ENCODE data around the gene SIK3. TPM values are rescaled to one million over a fixed set of nuclear protein-coding genes. Genes with fewer than 3 reads are reported as not detected.

The SIK3 gene
- total RNA-seq, 2 experiments from 2014 or later, result 37.5 to 39.6 TPM

- Mint-ChIP-seq H3K9me3 (no peaks in the 10 kb centered on the region), H3K36me3 (ENCODE audit: low read depth) (peaks cover 17% of the 10 kb centered on the region), H3K27ac (no peak overlapping the region), H3K4me3 (no peak overlapping the region), H3K27me3 (no peaks in the 10 kb centered on the region), H3K4me1 (peaks cover 47% of the 10 kb centered on the region)
- CTCF ChIA-PET, result interaction anchor here (0.7 to 1.5 kb wide), 3 partner anchors 30 to 89 kb away, joined by 3 to 4 read pairs (median 3); no protein-coding TSS in a partner anchor
- POLR2A ChIA-PET, result no interaction called here
- no peak for DNase-seq
Measured at GRCh38 chr11:116981266-116981885, 116.9 kb downstream of the SIK3 start.

GRCh38 chr11:116980136-116980793, 118.0 kb downstream of the SIK3 start:
- Mint-ChIP-seq H3K4me1 (peaks cover 36% of the 10 kb centered on the region), H3K36me3 (ENCODE audit: low read depth) (peaks cover 17% of the 10 kb centered on the region), H3K27me3 (no peaks in the 10 kb centered on the region), H3K27ac (peak overlapping the region; percentile 72), H3K9me3 (no peaks in the 10 kb centered on the region), H3K4me3 (peak overlapping the region; percentile 35)
- DNase-seq, result no peak
- ChIA-PET CTCF (interaction anchor here (1.5 kb wide), 2 partner anchors 46 to 88 kb away, joined by 3 to 4 read pairs; no protein-coding TSS in a partner anchor), POLR2A (no interaction called here)

- DNase-seq, result no peak
- Mint-ChIP-seq H3K4me3 (no peak overlapping the region), H3K36me3 (ENCODE audit: low read depth) (peaks cover 17% of the 10 kb centered on the region), H3K27ac (no peak overlapping the region), H3K27me3 (no peaks in the 10 kb centered on the region), H3K9me3 (no peaks in the 10 kb centered on the region), H3K4me1 (peaks cover 19% of the 10 kb centered on the region)
- POLR2A ChIA-PET, result no interaction called here
- CTCF ChIA-PET, result no interaction called here
Measured at GRCh38 chr11:116976941-116977570, 121.2 kb downstream of the SIK3 start.

- Mint-ChIP-seq H3K27me3 (no peaks in the 10 kb centered on the region), H3K4me3 (no peak overlapping the region), H3K9me3 (no peaks in the 10 kb centered on the region), H3K4me1 (peaks cover 9% of the 10 kb centered on the region), H3K36me3 (ENCODE audit: low read depth) (peaks cover 10% of the 10 kb centered on the region), H3K27ac (no peak overlapping the region)
- CTCF ChIA-PET, result no interaction called here
- DNase-seq, result no peak
- POLR2A ChIA-PET, result no interaction called here
Measured at GRCh38 chr11:116975661-116976060, 122.6 kb downstream of the SIK3 start.

- Mint-ChIP-seq H3K27me3 (no peaks in the 10 kb centered on the region), H3K36me3 (ENCODE audit: low read depth) (no peaks in the 10 kb centered on the region), H3K4me3 (no peak overlapping the region), H3K9me3 (no peaks in the 10 kb centered on the region), H3K4me1 (no peaks in the 10 kb centered on the region), H3K27ac (no peak overlapping the region)
- POLR2A ChIA-PET, result no interaction called here
- DNase-seq, result no peak
- CTCF ChIA-PET, result interaction anchor here (1.4 to 2.2 kb wide), 3 partner anchors 11 to 47 kb away, joined by 3 to 5 read pairs (median 3); no protein-coding TSS in a partner anchor
Measured at GRCh38 chr11:116973270-116973669, 125.0 kb downstream of the SIK3 start.

- POLR2A ChIA-PET, result no interaction called here
- H3K27me3 Mint-ChIP-seq, result no peaks in the 10 kb centered on the region
- H3K36me3 Mint-ChIP-seq (ENCODE audit: low read depth), result no peaks in the 10 kb centered on the region
- no peak for DNase-seq
- no peaks in the 10 kb centered on the region for H3K9me3 Mint-ChIP-seq
- H3K4me3 Mint-ChIP-seq, result no peak overlapping the region
- no peaks in the 10 kb centered on the region for H3K4me1 Mint-ChIP-seq
- CTCF ChIA-PET, result interaction anchor here (0.9 to 2.2 kb wide), 4 partner anchors 12 to 48 kb away, joined by 3 to 5 read pairs (median 3); no protein-coding TSS in a partner anchor
- H3K27ac Mint-ChIP-seq, result no peak overlapping the region
Measured at GRCh38 chr11:116972691-116973090, 125.5 kb downstream of the SIK3 start.

GRCh38 chr11:116970485-116971292, 127.5 kb downstream of the SIK3 start:
- ChIA-PET CTCF (no interaction called here), POLR2A (no interaction called here)
- no peaks in the 10 kb centered on the region for H3K27me3 Mint-ChIP-seq
- H3K4me3 Mint-ChIP-seq, result no peak overlapping the region
- no peaks in the 10 kb centered on the region for H3K9me3 Mint-ChIP-seq
- no peaks in the 10 kb centered on the region for H3K36me3 Mint-ChIP-seq (ENCODE audit: low read depth)
- DNase-seq, result no peak
- H3K4me1 Mint-ChIP-seq, result no peaks in the 10 kb centered on the region
- H3K27ac Mint-ChIP-seq, result no peak overlapping the region

GRCh38 chr11:116969694-116970093, 128.5 kb downstream of the SIK3 start:
- Mint-ChIP-seq H3K27me3 (no peaks in the 10 kb centered on the region), H3K36me3 (ENCODE audit: low read depth) (no peaks in the 10 kb centered on the region), H3K27ac (no peak overlapping the region), H3K4me1 (no peaks in the 10 kb centered on the region), H3K9me3 (no peaks in the 10 kb centered on the region), H3K4me3 (no peak overlapping the region)
- CTCF ChIA-PET, result interaction anchor here (0.6 kb wide), 1 partner anchor 114 kb away, joined by 3 read pairs; no protein-coding TSS in a partner anchor
- DNase-seq, result no peak
- POLR2A ChIA-PET, result no interaction called here

- Mint-ChIP-seq H3K9me3 (no peaks in the 10 kb centered on the region), H3K4me1 (no peaks in the 10 kb centered on the region), H3K36me3 (ENCODE audit: low read depth) (no peaks in the 10 kb centered on the region), H3K27me3 (no peaks in the 10 kb centered on the region), H3K4me3 (no peak overlapping the region), H3K27ac (no peak overlapping the region)
- CTCF ChIA-PET, result interaction anchor here (0.6 to 1.0 kb wide), 2 partner anchors 15 to 47 kb away, joined by 3 to 4 read pairs; no protein-coding TSS in a partner anchor
- DNase-seq, result no peak
- POLR2A ChIA-PET, result no interaction called here
Measured at GRCh38 chr11:116964269-116964668, 134.0 kb downstream of the SIK3 start.

GRCh38 chr11:116963813-116964212, 134.4 kb downstream of the SIK3 start:
- ChIA-PET CTCF (interaction anchor here (0.6 to 1.0 kb wide), 2 partner anchors 14 to 47 kb away, joined by 3 to 4 read pairs; no protein-coding TSS in a partner anchor), POLR2A (no interaction called here)
- H3K36me3 Mint-ChIP-seq (ENCODE audit: low read depth), result peaks cover 1% of the 10 kb centered on the region
- H3K4me3 Mint-ChIP-seq, result no peak overlapping the region
- no peak overlapping the region for H3K27ac Mint-ChIP-seq
- H3K9me3 Mint-ChIP-seq, result no peaks in the 10 kb centered on the region
- DNase-seq, result no peak
- H3K27me3 Mint-ChIP-seq, result no peaks in the 10 kb centered on the region
- peaks cover under 1% of the 10 kb centered on the region for H3K4me1 Mint-ChIP-seq

GRCh38 chr11:116962108-116962507, 136.1 kb downstream of the SIK3 start:
- peaks cover 10% of the 10 kb centered on the region for H3K4me1 Mint-ChIP-seq
- ChIA-PET POLR2A (no interaction called here), CTCF (interaction anchor here (1.8 kb wide), 1 partner anchor 13 kb away, joined by 4 read pairs; no protein-coding TSS in a partner anchor)
- no peaks in the 10 kb centered on the region for H3K27me3 Mint-ChIP-seq
- H3K9me3 Mint-ChIP-seq, result no peaks in the 10 kb centered on the region
- no peak overlapping the region for H3K27ac Mint-ChIP-seq
- DNase-seq, result no peak
- no peak overlapping the region for H3K4me3 Mint-ChIP-seq
- peaks cover 5% of the 10 kb centered on the region for H3K36me3 Mint-ChIP-seq (ENCODE audit: low read depth)

- H3K4me3 Mint-ChIP-seq, result no peak overlapping the region
- H3K27ac Mint-ChIP-seq, result no peak overlapping the region
Measured at GRCh38 chr11:116960930-116961329, 137.3 kb downstream of the SIK3 start.

More at GRCh38 chr11:116960930-116961329, 137.3 kb downstream of the SIK3 start:
- H3K9me3 Mint-ChIP-seq, result no peaks in the 10 kb centered on the region
- no peaks in the 10 kb centered on the region for H3K27me3 Mint-ChIP-seq
- H3K4me1 Mint-ChIP-seq, result peaks cover 16% of the 10 kb centered on the region
- ChIA-PET POLR2A (no interaction called here), CTCF (interaction anchor here (0.6 to 1.8 kb wide), 3 partner anchors 12 to 173 kb away, joined by 3 to 4 read pairs (median 4); no protein-coding TSS in a partner anchor)
- no peak for DNase-seq
- H3K36me3 Mint-ChIP-seq (ENCODE audit: low read depth), result peaks cover 15% of the 10 kb centered on the region
